K562 (cell line): Measurements from ENCODE around the gene VGF. TPM values are rescaled to one million over a fixed set of nuclear protein-coding genes. Genes with fewer than 3 reads are reported as not detected.

Experiments used
- ATAC-seq: fragments of 200-7000 bp; cut with Tn5 transposase; 3 replicates; pipeline ENCODE4 v1.9.1; 2020; ENCODE audit warnings: moderate library complexity
- BruUV-seq: library from RNA; stranded (reverse); fragments of 400-500 nt; replicated peaks from 2 replicates; lab custom pipeline; 2021; lab: Mats Ljungman, UMichigan
- CTCF ChIA-PET: fragments of 300-600 bp; formaldehyde crosslinking; extraction: SDS; loops from one replicate; lab custom pipeline; 2021; ENCODE audit warnings: low intra/inter-chr PET ratio; lab: Yijun Ruan, JAX
- POLR2A ChIA-PET: fragments of 300-600, 350-650 bp; sonication (Branson Sonifier 250); formaldehyde crosslinking; extraction: SDS; loops from one replicate; lab custom pipeline; 2021; ENCODE audit warnings: antibody characterized with exemption, inconsistent platforms; lab: Yijun Ruan, JAX
- DNase-seq, 4 experiments: peaks; one replicate each; pipeline versions ENCODE4 v3.0.0 to v3.0.0-alpha.2; 2011 to 2018; ENCODE audit warnings: low spot score in 3 of 4, mixed read lengths in 3 of 4; ENCODE audit errors: extremely low read depth in 1 of 4
- FAIRE-seq: peaks from 2 replicates; lab custom pipeline; 2011; peaks lifted over from hg19 to GRCh38; lab: Jason Lieb, UNC
- H2AFZ ChIP-seq: 2 replicates; pipeline ENCODE4 v1.6.0; 2011; ENCODE audit warnings: low read depth, low read length, control low read depth, inconsistent platforms
- H3K27ac ChIP-seq: fragments of 200-600 bp; 3 replicates; pipeline ENCODE4 v1.8.0; 2011; ENCODE audit warnings: low read depth, mild to moderate bottlenecking, control low read depth, inconsistent platforms, low read length, moderate library complexity, mixed read lengths; ENCODE audit errors: extremely low read depth
- H3K27me3 ChIP-seq, 2 experiments: fragments of 300-600 bp in 1 of 2; 2 replicates in 1 of 2; 3 replicates in 1 of 2; pipeline versions ENCODE4 v1.6.0 to v1.8.0; 2011; ENCODE audit warnings: inconsistent platforms in 2 of 2, low read length in 2 of 2, mild to moderate bottlenecking in 1 of 2, mixed read lengths in 1 of 2, moderate library complexity in 1 of 2; ENCODE audit not compliant: control insufficient read depth in 2 of 2, insufficient read depth in 2 of 2
- H3K36me3 ChIP-seq: fragments of 300-600 bp; 3 replicates; pipeline ENCODE4 v1.8.0; 2011; ENCODE audit warnings: mild to moderate bottlenecking, low read length, inconsistent platforms; ENCODE audit not compliant: control insufficient read depth, insufficient read depth
- H3K4me1 ChIP-seq, 2 experiments: fragments of 200-600 bp in 1 of 2; replicated peaks in 1 of 2; 2 replicates in 1 of 2; 3 replicates in 1 of 2; pipeline versions ENCODE4 v1.5.1 to v1.8.0; 2011; ENCODE audit warnings: inconsistent platforms in 2 of 2, low read length in 2 of 2, mild to moderate bottlenecking in 1 of 2, mixed read lengths in 1 of 2, moderate library complexity in 1 of 2; ENCODE audit not compliant: control insufficient read depth in 2 of 2, insufficient read depth in 2 of 2
- H3K4me2 ChIP-seq: 2 replicates; pipeline ENCODE4 v1.6.1; 2011; ENCODE audit warnings: low read length, control low read depth, inconsistent platforms, mixed read lengths; ENCODE audit not compliant: insufficient read depth
- H3K4me3 ChIP-seq: fragments of 200-600 bp; sonication (generic), shearing (Covaris generic); 2 replicates; pipeline ENCODE4 v1.5.1; 2016; ENCODE audit warnings: control low read depth, inconsistent platforms
- H3K79me2 ChIP-seq: fragments of 200-600 bp; 3 replicates; pipeline ENCODE4 v1.8.0; 2011; ENCODE audit warnings: low read length, inconsistent platforms; ENCODE audit not compliant: control insufficient read depth, insufficient read depth
- H3K9ac ChIP-seq, 2 experiments: 2 replicates each; pipeline versions ENCODE4 v1.6.0 to v1.6.1; 2011; ENCODE audit warnings: low read depth in 2 of 2, low read length in 2 of 2, control low read depth in 1 of 2, inconsistent platforms in 1 of 2, mild to moderate bottlenecking in 1 of 2, mixed read lengths in 1 of 2; ENCODE audit not compliant: insufficient read depth in 1 of 2
- H3K9me1 ChIP-seq: one replicate; pipeline ENCODE4 v1.6.0; 2011; ENCODE audit warnings: inconsistent platforms, mild to moderate bottlenecking, low read length, moderate library complexity; ENCODE audit not compliant: control insufficient read depth, insufficient read depth
- H3K9me3 ChIP-seq: replicated peaks from 2 replicates; pipeline ENCODE4 v1.5.1; 2011; ENCODE audit warnings: low read depth, low read length, inconsistent platforms; ENCODE audit not compliant: control insufficient read depth, insufficient read depth
- H4K20me1 ChIP-seq: replicated peaks from 2 replicates; pipeline ENCODE4 v1.6.1; 2011; ENCODE audit warnings: low read length, inconsistent platforms, mixed read lengths; ENCODE audit not compliant: control insufficient read depth, insufficient read depth
- CBX8 ChIP-seq: fragments of 200-600 bp; sonication (generic); IDR thresholded peaks from 2 replicates; pipeline ENCODE4 v1.6.1; 2012; ENCODE audit warnings: borderline replicate concordance, mixed run types, low read depth, mild to moderate bottlenecking, moderate library complexity, mixed read lengths, low read length, control low read depth, inconsistent platforms; ENCODE audit not compliant: poor library complexity, severe bottlenecking; ENCODE audit errors: extremely low read depth
- ELF4 ChIP-seq: fragments of 450-650 bp; formaldehyde crosslinking; IDR thresholded peaks from 2 replicates; pipeline ENCODE4 v1.4.0; 2022; ENCODE audit warnings: missing genetic modification characterization
- HOMEZ ChIP-seq: fragments of 250-450 bp; sonication (Bioruptor Pico); IDR thresholded peaks from 2 replicates; pipeline ENCODE4 v1.4.0; 2020; ENCODE audit warnings: mild to moderate bottlenecking, moderate library complexity
- L3MBTL2 ChIP-seq: fragments of 450-650 bp; IDR thresholded peaks from 2 replicates; pipeline ENCODE4 v1.6.1; 2016; ENCODE audit warnings: mild to moderate bottlenecking, moderate library complexity
- PBX2 ChIP-seq, 2 experiments: IDR thresholded peaks in 1 of 2; conservative IDR thresholded peaks in 1 of 2; 2 replicates each; pipeline ENCODE4 v1.6.1; 2016; ENCODE audit warnings: low read depth in 2 of 2, mild to moderate bottlenecking in 1 of 2, missing compliant biosample characterization in 1 of 2, missing genetic modification characterization in 1 of 2, moderate library complexity in 1 of 2
- POLR2AphosphoS5 ChIP-seq: IDR thresholded peaks from 2 replicates; pipeline ENCODE4 v1.6.1; 2011; ENCODE audit warnings: mild to moderate bottlenecking, low read depth, low read length, moderate library complexity; ENCODE audit not compliant: control insufficient read depth, insufficient read depth
- SMAD2 ChIP-seq: fragments of 150-350 bp; IDR thresholded peaks from 2 replicates; pipeline ENCODE4 v1.6.1; 2014; ENCODE audit warnings: low read depth, mild to moderate bottlenecking, low read length
- SMARCA4 ChIP-seq: fragments of 450-650 bp; IDR thresholded peaks from 2 replicates; pipeline ENCODE4 v1.6.1; 2016
- STAG1 ChIP-seq: sonication (generic); formaldehyde crosslinking; IDR thresholded peaks from 2 replicates; pipeline ENCODE4 v1.5.0; 2020; ENCODE audit warnings: missing genetic modification reagents, borderline replicate concordance
- TARDBP ChIP-seq: fragments of 450-650 bp; IDR thresholded peaks from 2 replicates; pipeline ENCODE4 v1.6.1; 2016
- ZNF124 ChIP-seq: sonication (generic); formaldehyde crosslinking; IDR thresholded peaks from 2 replicates; pipeline ENCODE4 v1.8.1; 2022; ENCODE audit warnings: missing genetic modification reagents
- ZNF589 ChIP-seq: fragments of 200-800 bp; sonication (Bioruptor generic); IDR thresholded peaks from 2 replicates; pipeline ENCODE4 v1.6.1; 2016; ENCODE audit warnings: low read depth, missing genetic modification characterization, missing compliant biosample characterization
- WGBS: fragments of 100-300 bp; shearing (Covaris generic); methylation state at CpG from one replicate; pipeline ENCODE4 v1.1.6; 2016; ENCODE audit warnings: low coverage, mixed read lengths; ENCODE audit not compliant: insufficient coverage; ENCODE audit errors: missing lambda C conversion rate; 5-methylcytosine and 5-hydroxymethylcytosine counted together
- in situ Hi-C: fragments of 300-500 bp; cut with MboI; formaldehyde crosslinking; loops from 4 replicates; pipeline ENCODE4 v1.15.0; 2018; ENCODE audit warnings: inconsistent platforms, mixed read lengths
- intact Hi-C: fragments of 100-400 bp; cut with micrococcal nuclease; formaldehyde crosslinking; loops from 2 replicates; pipeline ENCODE4 v1.14.2; 2022
- polyA plus RNA-seq, 8 experiments: library from polyadenylated mRNA; depleted of rRNA in 4 of 8; stranded (reverse) in 5 of 8; unstranded in 3 of 8; fragments of >200 nt; fragmentation: Nextera tagmentation in 2 of 8; fragmentation: Illumina TruSeq in 1 of 8; extraction: Ambion mirVana in 2 of 8; extraction: Trizol in 1 of 8; gene quantifications; 2 replicates each; pipeline versions ENCODE4 v1.2.1 to v1.2.3, GENCODE V29; 2011 to 2014; ENCODE audit warnings: inconsistent platforms in 1 of 8, missing spikeins in 1 of 8
- total RNA-seq, 7 experiments: library from RNA; depleted of rRNA in 6 of 7; stranded (reverse); fragments of >200 nt in 6 of 7; fragmentation: Illumina TruSeq in 2 of 7; extraction: Trizol in 2 of 7; gene quantifications; 2 replicates each; pipeline versions ENCODE4 v1.2.1 to v1.2.3, GENCODE V29; 2011 to 2021; ENCODE audit warnings: low replicate concordance in 1 of 7

Gene VGF
- total and polyA plus RNA-seq, 9 of the 15 experiments (the other 6 are each of a cell fraction or from before 2014, with no cell fraction given), result 0.03 to 5.7 (median 0.34) TPM

DNA sequence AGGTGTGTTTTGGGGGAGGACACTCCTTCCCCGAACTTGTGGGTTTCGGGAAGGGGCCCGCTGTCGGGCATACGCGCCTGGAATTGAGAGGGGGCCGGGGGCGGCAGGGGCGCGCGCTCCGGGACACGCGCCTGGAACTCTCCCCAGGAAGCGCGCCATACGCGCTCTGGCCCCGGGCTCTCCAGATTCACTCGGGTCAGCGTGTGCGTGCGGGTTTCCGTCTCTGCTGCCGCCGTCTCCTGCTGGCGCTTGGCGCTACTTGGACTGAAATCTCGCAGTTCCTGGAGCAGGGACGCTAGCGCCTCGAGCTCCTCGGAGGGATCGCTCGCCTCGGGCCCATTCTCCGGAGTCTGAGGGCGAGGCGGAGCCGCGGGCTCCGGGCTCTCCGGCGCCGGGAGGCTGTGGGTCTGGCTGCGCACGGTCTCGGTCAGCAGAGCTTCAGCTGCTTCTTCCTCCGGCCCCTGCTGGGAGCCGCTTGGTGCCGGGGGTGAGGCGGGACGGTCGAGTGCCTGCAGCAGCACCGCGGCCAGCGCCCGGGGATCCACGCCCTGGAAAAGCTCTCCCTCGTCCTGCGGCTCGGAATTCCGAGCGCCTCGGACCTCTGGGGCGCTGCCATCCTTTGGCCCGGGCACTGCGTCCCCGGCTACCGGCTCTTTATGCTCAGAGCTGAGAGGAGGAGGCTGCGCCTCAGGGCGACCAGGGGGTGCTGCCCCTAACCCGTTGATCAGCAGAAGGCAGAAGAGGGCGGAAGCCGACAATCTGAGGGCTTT lies 1.1 kb downstream of the VGF start:
- Histone ChIP-seq H3K4me2 (peak overlapping the region; percentile 71), H2AFZ (no peak overlapping the region), H3K9me3 (no peaks in the 10 kb centered on the region), H3K4me3 (peak overlapping the region; percentile 35; the same call in 1 of the 2 replicates), H3K9ac (peak overlapping the region in 1 of 2 experiments; percentile 90; a peak in 2 of 4 replicates), H3K4me1 (peaks cover 28 to 61% of the 10 kb centered on the region in 2 experiments), H3K79me2 (no peaks in the 10 kb centered on the region), H3K27ac (no peak overlapping the region), H4K20me1 (peaks cover 13% of the 10 kb centered on the region), H3K36me3 (peaks cover 15% of the 10 kb centered on the region; the same call in 1 of the 3 replicates), H3K9me1 (peaks cover 3% of the 10 kb centered on the region), H3K27me3 (peaks cover 5 to 15% of the 10 kb centered on the region in 2 experiments; a peak in 2 of 5 replicates)
- no TSS peak for BruUV-seq
- in situ Hi-C loops (no loop called here), intact Hi-C loops (no loop called here)
- DNase-seq (peak in 3 of 4 experiments; percentile 33 to 65 (median 43)), ATAC-seq (peak; percentile 46), FAIRE-seq (no peak)
- ChIA-PET CTCF (no interaction called here), POLR2A (interaction anchor here (0.6 to 0.7 kb wide), 2 partner anchors 13 to 629 kb away, joined by 3 read pairs; no protein-coding TSS in a partner anchor)
- WGBS, result 5% methylated on average over 52 of the region's 75 CpGs
- TF ChIP-seq PBX2 (CRISPR knock-in tag; IDR thresholded peaks at IDR 0.05; ENCODE audit: low read depth) (no peak), PBX2 (tag; conservative IDR thresholded peaks at IDR 0.05; ENCODE audit: low read depth) (no peak), SMARCA4 (no peak), ELF4 (no peak), POLR2AphosphoS5 (no peak), SMAD2 (no peak), HOMEZ (no peak), L3MBTL2 (no peak), STAG1 (CRISPR knock-in tag) (peak; percentile 22; the same call in 1 of the 2 replicates), ZNF589 (CRISPR knock-in tag) (no peak), ZNF124 (no peak), TARDBP (no peak), CBX8 (no peak)
